ENCODE results near the gene TENT4B.
"Not testable (repeated sequence)": the region's sequence is repeated elsewhere in the genome, so short reads cannot be mapped to it uniquely, and the experiment has no call there.

Gene TENT4B

GRCh38 chr16:50238314-50238713 lies 85.2 kb downstream of the TENT4B start:
- DNase-seq = no peak

DNA sequence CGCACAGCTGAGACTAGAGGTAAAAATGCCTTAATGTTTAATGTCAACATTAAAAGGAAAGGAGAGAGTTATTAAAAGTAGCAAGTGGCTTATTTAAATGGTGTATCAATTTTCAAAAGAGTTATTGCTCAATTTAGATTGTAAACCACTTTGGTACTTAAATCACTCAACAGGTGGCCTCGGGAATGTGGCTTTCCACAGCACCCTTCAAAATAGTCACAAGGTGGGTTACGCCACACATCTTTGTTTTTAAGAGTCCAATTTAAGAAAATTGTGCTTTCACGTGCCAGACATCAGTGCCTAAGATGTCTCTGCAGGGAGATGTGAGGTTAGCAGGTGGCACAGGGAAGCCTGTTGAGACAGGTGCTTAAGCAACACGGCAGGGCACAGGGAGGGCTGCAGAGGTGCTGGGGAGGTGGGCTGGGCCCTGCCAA lies 85.8 kb downstream of the TENT4B start:
- DNase-seq = no peak

DNA sequence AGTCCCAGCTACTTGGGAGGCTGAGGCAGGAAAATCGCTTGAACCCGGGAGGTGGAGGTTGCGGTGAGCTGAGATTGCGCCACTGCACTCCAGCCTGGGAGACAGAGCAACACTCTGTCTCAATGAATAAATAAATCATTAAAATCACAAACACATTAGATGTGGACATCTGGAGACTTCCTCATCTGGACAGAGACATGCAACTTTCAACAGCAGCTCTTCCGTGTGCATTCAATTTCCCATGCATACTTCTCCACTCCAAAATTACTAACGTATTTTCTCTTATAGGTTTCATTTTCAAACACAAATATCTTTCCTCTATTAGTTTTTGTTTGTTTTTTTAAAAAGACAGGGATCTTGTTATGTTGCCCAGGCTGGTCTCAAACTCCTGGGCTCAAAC lies 89.9 kb downstream of the TENT4B start:
- DNase-seq = not testable (repeated sequence)

DNA sequence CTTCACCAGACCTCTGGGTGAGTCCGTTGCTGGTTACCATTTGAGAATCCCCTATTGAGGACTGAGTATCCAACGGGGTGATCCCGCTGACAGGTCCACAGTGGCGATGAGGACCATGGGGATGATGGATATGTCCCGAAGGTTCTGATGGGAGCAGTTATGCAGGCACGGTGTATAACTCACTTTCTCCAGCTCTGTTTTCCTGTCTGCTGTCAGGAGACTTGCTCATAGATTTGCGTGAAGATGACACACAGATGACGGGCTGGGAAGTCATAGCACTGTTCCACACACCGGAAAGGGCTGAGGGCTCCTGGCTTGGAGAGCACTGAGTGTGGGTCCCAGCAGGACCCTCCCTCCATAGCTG lies 91.0 kb downstream of the TENT4B start:
- no peak for DNase-seq

GRCh38 chr16:50244504-50245416 lies 91.7 kb downstream of the TENT4B start:
- no peak for DNase-seq

DNA sequence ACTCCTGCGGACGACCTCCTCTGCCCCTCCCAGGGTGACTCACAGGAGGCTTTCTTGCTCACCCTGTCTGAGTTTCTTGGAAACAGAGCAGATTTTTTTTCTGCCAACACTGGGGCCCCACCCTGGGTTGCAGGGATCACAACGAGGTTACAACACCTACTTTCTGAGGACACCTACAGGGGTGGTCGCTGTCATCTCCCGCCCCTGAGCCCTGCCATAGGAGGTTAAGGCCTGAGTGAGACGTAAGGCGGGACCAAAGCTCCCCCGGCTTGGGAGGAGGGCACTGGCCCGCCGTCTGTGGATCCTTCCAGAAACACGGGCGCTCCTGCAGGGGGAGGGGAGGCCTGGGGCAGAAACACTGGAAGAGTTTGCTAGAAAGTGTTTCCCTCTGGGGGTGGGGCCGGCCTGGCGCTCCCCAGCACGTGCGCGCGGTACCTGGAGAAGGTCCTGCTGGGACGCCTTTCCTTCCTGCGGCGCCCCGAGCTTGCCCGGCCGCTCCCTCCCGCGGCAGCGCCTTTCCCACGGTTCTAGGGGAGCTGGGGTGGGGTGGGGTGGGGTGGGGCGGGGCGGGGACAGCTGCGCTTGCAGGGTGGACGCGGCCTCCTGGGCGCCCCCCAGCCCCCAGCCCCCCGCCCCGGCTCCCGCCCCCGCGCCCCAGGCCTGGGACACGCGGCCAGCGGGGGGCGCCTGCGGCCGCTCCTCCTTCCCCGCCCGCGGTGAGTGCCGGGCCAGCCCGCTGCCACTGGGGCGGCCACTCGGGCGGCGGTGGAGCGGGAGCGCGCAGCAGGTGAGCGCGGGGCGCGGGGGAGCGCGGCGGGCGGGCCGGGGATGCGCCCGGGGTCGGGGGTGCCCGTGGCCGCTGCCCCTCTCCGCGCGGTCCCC lies 92.6 kb downstream of the TENT4B start:
- no peak for DNase-seq

DNA sequence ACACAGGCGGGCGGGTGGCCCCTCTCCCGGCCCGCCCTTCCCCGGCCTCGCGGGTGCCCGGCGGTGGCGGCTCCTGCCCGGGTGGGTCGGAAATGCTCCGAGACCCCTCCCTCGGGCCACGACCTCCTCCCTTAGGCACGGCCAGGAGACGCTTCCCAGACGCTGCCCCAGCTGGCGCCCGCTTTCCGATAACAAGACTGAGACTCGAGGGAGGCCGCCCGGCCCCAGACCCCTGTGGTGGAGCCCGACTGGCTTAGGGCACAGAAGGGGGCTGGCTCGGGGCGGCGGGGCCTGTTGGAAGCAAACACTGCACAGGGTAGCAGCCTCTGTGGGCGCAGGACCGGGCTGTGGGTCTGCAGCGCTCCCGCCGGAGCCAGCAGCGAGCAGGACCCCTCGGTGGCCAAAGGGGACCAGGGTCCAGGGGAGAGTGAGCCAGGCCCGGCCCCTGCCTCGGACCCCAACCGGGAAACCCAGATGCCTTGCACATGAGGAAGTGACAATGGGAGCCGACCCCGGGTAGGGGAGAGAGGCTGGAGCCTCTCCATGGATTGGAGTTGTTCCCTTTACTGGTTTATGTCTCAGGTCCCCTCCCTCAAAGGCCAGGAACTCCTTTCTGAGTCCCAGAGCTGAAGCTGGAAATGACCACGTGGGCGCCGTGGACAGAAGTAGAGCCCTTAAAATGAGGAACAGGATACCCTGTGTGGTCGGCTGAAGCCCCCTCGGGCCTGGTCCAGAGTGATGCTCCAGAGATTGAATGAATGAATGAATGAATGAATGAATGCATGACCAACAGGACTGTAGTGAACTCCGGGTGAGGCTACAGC lies 93.4 kb downstream of the TENT4B start:
- DNase-seq = no peak

DNA sequence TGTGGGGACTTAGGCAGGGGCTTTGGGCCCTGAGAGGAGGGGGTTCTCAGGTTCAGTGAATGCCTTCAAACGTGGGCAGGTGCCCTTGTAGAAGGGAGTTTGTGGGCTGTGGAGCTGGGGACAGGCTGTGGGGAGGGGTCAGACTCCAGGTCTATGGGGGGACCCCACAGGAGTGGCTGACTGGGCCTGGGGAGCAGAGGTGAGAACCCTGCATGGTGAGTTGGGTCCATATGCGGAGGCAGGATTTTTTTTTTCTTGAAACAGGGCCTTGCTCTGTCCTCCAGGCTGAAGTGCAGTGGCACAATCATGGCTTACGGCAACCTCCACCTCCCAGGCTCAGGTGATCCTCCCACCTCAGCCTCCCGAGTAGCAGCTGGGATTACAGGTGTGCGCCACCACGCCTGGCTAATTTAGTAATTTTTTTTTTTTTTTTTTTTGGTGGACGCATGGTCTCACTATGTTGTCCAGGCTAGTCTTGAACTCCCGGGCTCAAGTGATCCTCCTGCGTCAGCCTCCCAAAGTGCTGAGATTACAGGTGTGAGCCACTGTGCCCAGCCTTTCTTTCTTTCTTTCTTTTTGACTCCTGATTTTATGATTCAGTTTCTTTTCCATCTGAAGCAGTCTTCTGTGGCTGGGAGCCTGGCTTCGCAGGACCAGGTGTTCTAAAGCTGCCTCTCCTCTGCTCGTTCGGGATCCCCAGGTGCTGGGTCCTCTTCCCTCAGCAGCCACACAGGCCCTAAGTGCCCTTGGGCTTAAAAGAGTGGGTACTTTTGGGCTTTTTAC lies 94.2 kb downstream of the TENT4B start:
- no peak for DNase-seq

DNA sequence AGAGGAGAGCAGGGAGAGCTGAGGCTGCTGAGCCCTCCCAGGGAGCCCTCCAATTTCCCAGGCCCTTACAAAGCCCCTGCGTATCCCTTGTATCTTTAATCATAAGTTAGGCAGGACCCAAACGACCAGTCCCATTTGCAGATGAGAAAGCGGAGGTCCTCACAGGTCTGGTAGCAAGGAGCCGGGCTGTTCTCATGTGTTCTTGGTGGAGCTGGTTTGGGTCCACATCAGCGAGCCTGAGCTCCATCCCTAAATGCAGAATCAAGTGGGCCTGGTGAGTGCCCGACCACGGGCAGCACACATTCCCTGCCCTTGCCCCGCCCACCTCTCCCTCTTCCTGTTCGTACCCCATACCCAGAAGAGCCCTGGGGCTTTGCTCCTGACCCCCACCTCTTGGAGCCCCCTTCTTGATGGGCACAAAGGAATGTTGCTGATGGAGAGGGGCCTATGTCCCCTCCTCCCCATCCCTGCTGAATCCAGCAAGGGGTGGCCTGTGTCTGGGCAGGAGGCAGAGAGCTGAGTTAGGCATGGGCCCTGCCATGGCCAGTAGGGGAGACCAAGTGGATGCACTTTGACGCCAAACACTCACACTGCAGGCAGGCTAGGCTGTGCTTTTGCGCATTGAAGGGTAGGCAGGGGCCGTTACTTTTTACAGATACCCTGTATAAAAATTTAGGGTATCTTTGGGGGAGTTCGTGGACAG lies 95.0 kb downstream of the TENT4B start:
- DNase-seq = no peak

GRCh38 chr16:50248845-50249244 lies 95.7 kb downstream of the TENT4B start:
- DNase-seq = no peak

DNA sequence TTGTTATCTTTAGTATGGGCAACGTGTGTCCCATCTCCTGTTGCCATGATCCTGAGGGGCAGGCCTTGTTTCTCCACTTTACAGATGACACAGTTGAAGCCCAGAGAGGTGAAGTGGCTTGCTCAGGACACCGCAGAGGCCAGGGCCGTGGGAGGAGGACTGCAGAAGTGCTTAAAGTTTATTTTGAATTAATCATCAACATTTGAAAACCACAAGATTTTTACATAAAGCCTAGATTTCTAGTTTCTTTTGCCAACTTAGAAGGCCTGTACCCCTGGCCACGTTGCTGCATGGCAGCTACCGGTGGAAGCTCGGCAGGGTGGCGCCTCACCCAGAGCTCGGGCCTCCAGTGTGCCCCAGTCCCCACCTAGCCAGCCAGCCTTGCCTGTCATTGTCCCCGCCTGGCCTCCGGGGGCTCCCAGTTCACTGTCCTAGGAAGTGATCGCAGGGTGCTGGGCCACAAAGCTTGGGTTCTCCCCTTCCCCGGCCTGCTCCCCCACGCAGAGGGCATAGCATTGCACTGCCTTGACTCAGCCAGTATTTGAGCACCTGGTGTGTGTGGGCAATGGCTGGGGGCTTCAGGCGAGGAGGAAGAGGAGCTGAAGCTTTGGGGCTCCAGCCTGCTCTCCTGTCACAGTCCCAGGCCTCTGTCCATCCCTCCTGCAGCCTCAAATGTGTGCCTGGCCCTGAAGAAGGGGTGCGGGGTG lies 98.4 kb downstream of the TENT4B start:
- DNase-seq = no peak

DNA sequence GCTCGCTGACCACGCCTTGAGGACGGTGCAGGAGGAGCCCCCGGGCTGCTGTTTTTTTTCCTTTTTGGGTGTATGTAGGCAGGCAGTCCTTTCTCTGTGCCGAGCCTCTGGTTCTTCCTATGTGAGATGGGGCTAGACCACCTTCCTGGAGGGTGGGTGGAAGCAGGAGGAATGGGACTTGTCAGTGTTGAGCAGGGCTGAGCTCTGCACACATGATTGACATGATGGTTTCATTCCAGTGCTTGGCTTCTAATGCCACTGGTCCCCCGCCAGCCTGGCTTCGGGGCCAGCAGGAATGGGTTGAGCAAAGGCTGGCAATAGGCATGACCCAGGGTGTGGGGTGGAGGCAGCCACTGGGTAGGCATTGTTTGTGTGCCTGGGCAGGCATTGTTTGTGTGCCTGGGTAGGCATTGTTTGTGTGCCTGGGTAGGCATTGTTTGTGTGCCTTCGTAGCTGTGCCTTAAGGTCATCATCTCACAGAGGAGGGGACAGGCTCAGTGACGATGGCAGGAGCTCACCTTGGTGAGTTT lies 99.0 kb downstream of the TENT4B start:
- no peak for DNase-seq

DNA sequence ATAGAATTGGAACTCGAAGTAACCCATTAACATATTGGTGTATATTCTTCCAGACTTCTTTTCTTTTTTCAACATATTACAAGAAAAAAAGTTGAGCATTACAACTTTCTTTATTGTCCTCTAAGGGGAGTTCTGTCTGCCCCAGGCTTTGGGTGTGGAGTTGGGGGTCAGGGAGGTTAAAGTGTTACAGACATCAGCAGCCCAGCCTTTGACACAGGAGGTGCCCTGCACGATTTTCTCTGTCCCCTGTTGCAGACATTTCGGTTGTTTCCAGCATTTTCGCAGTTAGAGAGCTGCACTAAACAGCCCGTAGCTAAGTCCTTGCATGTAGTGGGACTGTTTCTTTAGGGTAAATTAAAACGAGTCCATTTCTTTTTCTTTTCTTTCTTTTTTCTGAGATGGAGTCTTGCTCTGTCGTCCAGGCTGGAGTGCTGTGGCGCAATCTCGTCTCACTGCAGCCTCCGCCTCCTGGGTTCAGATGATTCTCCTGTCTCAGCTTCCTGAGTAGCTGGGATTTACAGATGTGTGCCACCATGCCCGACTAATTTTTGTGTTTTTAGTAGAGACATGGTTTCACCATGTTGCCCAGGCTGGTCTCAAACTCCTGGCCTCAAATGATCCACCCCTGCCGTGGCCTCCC lies 99.9 kb downstream of the TENT4B start:
- DNase-seq = no peak

GRCh38 chr16:50253514-50253910 lies 100.4 kb downstream of the TENT4B start:
- DNase-seq = no peak

DNA sequence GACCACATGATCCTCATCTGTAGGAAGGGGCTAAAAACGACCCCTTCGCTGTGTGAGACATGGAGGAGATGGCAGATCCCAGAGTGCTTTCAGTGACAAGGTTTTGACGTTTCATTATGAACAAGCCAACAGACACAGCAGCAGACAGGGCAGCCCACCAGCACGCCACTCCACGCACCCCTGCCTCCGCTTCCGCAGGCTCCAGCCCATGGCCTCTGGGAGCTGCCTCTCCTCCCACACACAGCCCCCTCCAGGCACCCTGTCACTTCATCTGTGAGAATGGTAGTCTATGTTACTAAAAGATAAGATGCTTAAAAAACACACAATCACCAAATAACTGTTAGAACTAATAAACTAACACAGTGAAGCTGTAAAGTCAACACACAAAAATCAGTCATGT lies 101.0 kb downstream of the TENT4B start:
- DNase-seq = no peak

DNA sequence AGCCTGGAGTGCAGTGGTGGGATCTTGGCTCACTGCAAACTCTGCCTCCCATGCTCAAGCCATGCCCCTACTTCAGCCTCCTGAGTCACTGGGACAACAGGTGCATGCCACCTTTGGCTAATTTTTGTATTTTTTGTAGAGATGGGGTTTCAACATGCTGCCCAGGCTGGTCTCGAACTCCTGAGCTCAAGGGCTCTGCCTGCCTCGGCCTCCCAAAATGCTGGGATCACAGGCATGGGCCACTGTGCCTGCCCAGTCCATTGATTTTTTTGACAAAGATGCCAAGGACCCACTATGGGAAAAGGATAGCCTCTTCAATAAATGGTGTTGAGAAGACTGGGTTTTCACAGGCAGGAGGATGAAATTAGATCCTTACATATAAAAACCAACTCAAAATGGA lies 102.4 kb downstream of the TENT4B start:
- DNase-seq = no peak

DNA sequence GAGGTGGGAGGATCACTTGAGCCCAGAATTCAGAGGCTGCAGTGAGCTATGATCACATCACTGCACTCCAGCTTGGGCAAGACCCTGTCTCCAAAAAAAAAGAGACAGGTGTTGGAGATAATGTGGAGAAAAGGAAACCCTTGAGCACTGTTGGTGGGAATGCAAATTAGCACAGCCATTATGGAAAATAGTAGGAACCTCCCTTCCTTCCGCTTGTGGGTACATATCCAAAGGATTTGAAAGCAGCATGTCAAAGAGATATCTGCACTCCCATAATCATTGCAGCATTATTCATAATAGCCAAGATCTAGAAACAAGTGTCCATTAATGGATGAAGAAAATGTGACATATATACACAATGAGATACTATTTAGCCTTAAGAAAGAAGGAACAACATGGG lies 103.5 kb downstream of the TENT4B start:
- no peak for DNase-seq

DNA sequence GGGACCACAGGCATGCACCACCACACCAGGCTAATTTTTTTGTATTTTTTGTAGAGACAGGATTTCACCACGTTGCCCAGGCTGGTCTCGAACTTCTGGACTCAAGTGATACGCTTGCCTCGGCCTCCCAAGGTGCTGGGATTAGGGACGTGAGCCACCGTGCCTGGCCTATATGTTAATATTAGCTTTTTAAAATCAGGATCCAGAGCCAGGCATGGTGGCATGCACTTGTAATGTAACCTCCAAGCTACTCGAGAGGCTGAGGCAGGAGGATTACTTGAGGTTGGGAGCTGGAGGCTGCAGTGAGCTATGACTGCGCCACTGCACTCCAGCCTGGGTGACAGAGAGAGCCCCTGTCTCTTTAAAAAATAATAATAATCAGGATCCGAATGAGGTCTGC lies 104.8 kb downstream of the TENT4B start:
- no peak for DNase-seq

- DNase-seq = no peak
Observed at GRCh38 chr16:50259334-50260205, 106.5 kb downstream of the TENT4B start.
